Astrocyte (in vitro differentiated cells and primary cell): Measurements from ENCODE around the gene SLC6A4.

Source experiments
- EZH2 ChIP-seq: IDR thresholded peaks from 2 replicates; pipeline ENCODE4 v1.6.1; 2012; ENCODE audit warnings: mild to moderate bottlenecking, low read length, inconsistent platforms; ENCODE audit not compliant: insufficient read depth
- TF ChIP-seq, protein P1 (sequence below): IDR thresholded peaks from 2 replicates; pipeline ENCODE4 v1.5.1; 2011; ENCODE audit warnings: low read depth, mild to moderate bottlenecking, inconsistent platforms, low read length, moderate library complexity; ENCODE audit not compliant: insufficient read depth

DNA sequence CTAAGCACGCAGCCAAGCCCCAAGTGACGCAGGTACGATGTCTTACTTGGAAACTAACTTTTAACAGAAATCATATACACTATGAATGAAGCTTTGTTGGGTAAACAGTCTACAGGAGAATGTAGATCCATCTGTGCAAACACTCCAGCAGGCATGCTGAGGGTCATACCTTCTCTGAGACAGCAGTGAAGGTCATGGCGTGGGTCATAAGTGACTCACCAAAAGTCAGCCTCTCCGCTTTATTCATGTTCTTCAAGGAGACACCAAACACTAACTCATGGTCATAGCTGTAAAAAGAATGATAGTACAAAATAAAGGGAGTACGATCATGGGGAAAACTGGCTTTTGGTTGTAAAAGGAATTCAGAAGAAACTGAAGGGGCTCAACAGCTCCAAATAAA, 35.6 kb upstream of the SLC6A4 start:
- TF ChIP-seq, protein P1, sequence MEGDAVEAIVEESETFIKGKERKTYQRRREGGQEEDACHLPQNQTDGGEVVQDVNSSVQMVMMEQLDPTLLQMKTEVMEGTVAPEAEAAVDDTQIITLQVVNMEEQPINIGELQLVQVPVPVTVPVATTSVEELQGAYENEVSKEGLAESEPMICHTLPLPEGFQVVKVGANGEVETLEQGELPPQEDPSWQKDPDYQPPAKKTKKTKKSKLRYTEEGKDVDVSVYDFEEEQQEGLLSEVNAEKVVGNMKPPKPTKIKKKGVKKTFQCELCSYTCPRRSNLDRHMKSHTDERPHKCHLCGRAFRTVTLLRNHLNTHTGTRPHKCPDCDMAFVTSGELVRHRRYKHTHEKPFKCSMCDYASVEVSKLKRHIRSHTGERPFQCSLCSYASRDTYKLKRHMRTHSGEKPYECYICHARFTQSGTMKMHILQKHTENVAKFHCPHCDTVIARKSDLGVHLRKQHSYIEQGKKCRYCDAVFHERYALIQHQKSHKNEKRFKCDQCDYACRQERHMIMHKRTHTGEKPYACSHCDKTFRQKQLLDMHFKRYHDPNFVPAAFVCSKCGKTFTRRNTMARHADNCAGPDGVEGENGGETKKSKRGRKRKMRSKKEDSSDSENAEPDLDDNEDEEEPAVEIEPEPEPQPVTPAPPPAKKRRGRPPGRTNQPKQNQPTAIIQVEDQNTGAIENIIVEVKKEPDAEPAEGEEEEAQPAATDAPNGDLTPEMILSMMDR, result no peak
- TF ChIP-seq EZH2, result no peak
